Spleen (tissue), 7 donors: ENCODE measurements around the gene PLSCR5.

Experiments used
- CTCF ChIP-seq, 11 experiments: fragments of 200-600 bp in 7 of 11; fragments of 450-650 bp in 4 of 11; sonication (generic) in 4 of 11; IDR thresholded peaks in 8 of 11; conservative IDR thresholded peaks in 3 of 11; 1 replicate in 7 of 11; 2 replicates in 4 of 11; pipeline versions ENCODE4 v1.4.0 to v1.8.0; 2016 to 2021; ENCODE audit warnings: antibody characterized with exemption in 11 of 11, inconsistent platforms in 4 of 11, mild to moderate bottlenecking in 1 of 11
- POLR2A ChIP-seq, 3 donors: fragments of 450-650 bp; IDR thresholded peaks; one replicate each; pipeline ENCODE4 v1.5.1; 2017; ENCODE audit warnings: antibody characterized with exemption in 3 of 3, mild to moderate bottlenecking in 1 of 3
- donor health status: DM: no; HTN: no; CAD: no; lungs with moderate emphysema.
- donor health status: DM: no; HTN: no; CAD: no.
- donor health status: DM: no; HTN: no; CAD: no.

- no peak for TF ChIP-seq CTCF (IDR thresholded peaks at IDR 0.05 in 8 of 11, conservative IDR thresholded peaks at IDR 0.05 in 3 of 11)
- TF ChIP-seq POLR2A (IDR thresholded peaks at IDR 0.05), result no peak
These were observed 29.5 kb downstream of the PLSCR5 start for GRCh38 chr3:146575636-146576035.
